HG03280 (cell line): ENCODE measurements around the gene AP5Z1.

Source experiments
- ATAC-seq: cut with Tn5 transposase; IDR thresholded peaks from one replicate; pipeline ENCODE4 v1.9.1; 2021; ENCODE audit warnings: mild to moderate bottlenecking, moderate library complexity; ENCODE audit not compliant: unreplicated experiment

AP5Z1 gene

GRCh38 chr7:4765776-4766490 is 9.5 kb upstream of the AP5Z1 start:
- ATAC-seq = no peak

- no peak for ATAC-seq
Measured at GRCh38 chr7:4766666-4767519, 8.5 kb upstream of the AP5Z1 start.

- no peak for ATAC-seq
Measured at GRCh38 chr7:4768597-4769569, 6.5 kb upstream of the AP5Z1 start.

- ATAC-seq = no peak
Measured at GRCh38 chr7:4769761-4770160, 5.7 kb upstream of the AP5Z1 start.

- no peak for ATAC-seq
Measured at GRCh38 chr7:4770886-4771285, 4.5 kb upstream of the AP5Z1 start.

GRCh38 chr7:4771737-4772136 is 3.7 kb upstream of the AP5Z1 start:
- no peak for ATAC-seq

- ATAC-seq = no peak
Measured at GRCh38 chr7:4772306-4772705, 3.1 kb upstream of the AP5Z1 start.

GRCh38 chr7:4774007-4774406 is 1.4 kb upstream of the AP5Z1 start:
- ATAC-seq = no peak

GRCh38 chr7:4774658-4775249 is 669 bp upstream of the AP5Z1 start:
- peak; percentile 22 for ATAC-seq

GRCh38 chr7:4775848-4776623 is 613 bp downstream of the AP5Z1 start:
- no peak for ATAC-seq

GRCh38 chr7:4779118-4779517 is 3.7 kb downstream of the AP5Z1 start:
- no peak for ATAC-seq

- no peak for ATAC-seq
Measured at GRCh38 chr7:4781366-4782069, 6.1 kb downstream of the AP5Z1 start.

- no peak for ATAC-seq
Measured at GRCh38 chr7:4782333-4783291, 7.2 kb downstream of the AP5Z1 start.

- no peak for ATAC-seq
Measured at GRCh38 chr7:4783292-4783652, 7.8 kb downstream of the AP5Z1 start.

GRCh38 chr7:4783762-4784351 is 8.4 kb downstream of the AP5Z1 start:
- ATAC-seq = no peak

- no peak for ATAC-seq
Measured at GRCh38 chr7:4784799-4785198, 9.4 kb downstream of the AP5Z1 start.

- no peak for ATAC-seq
Measured at GRCh38 chr7:4785371-4785770, 9.9 kb downstream of the AP5Z1 start.

- ATAC-seq = no peak
Measured at GRCh38 chr7:4786015-4786414, 10.6 kb downstream of the AP5Z1 start.
